Heart left ventricle (tissue), 13 donors: ENCODE results near the gene MRPS10.

Experiments
- POLR2A ChIP-seq, 2 donors: fragments of 450-650 bp; IDR thresholded peaks; one replicate each; pipeline ENCODE4 v1.6.1; 2017; ENCODE audit warnings: antibody characterized with exemption in 2 of 2, mild to moderate bottlenecking in 2 of 2, moderate library complexity in 2 of 2
- TF ChIP-seq, protein P1 (sequence below), 12 donors: fragments of 200-600 bp; sonication (generic) in 4 of 12; IDR thresholded peaks; one replicate each; pipeline versions ENCODE4 v1.5.0 to v1.8.0; 2018 to 2022; ENCODE audit warnings: antibody characterized with exemption in 12 of 12, mild to moderate bottlenecking in 5 of 12
- donor health status: ischemic (EF 13 %, LVEDD 7.1; RV severe dilation, severe dysfunction).
- donor health status: DM: no; HTN: yes; CAD: no.
- donor health status: DM: no; HTN: no; CAD: no.
- donor health status: ischemic (EF 25% LVEDD 6.9; RV normal size, moderate dysfunction).
- donor health status: ischemic (EF 25% LVEDD 5.7; RV mildly dilated, moderate dysfunction).
- donor health status: ischemic (EF 35%, LVEDD 5.7; RV mildly dilated, moderate dysfunction).
- donor health status: nonischemic (EF 11% LVEDD 7.7; RV severe dilation, severe dysfunction).
- donor health status: DM: yes; HTN: yes; CAD: no.
- donor health status: PGD.
- donor health status: ischemic (EF 29% LVEDD 5.4; RV normal size, mild dysfunction).
- donor health status: nonischemic (EF 23%, LVEDD 6.1; RV moderate dilation, normal function).

DNA sequence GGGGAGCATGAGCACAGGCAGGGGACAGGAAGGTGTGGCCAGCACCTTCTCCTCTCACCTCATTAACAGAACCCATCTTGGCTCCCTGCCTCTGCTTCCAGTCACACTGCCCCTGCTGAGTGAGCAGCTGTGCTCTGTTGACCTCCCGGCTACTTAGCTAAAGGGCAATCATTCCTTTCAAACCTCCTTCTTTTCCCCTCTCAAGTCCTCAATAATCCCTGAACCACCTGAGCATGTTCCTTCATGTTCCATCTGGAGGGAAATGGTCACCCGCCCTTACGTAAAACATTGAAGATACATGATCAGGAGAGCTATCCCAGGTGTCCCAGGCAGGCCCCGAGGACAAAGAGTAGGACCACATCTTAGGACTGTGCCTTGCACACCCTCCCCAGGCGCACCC is 21.7 kb upstream of the MRPS10 start:
- TF ChIP-seq, protein P1, sequence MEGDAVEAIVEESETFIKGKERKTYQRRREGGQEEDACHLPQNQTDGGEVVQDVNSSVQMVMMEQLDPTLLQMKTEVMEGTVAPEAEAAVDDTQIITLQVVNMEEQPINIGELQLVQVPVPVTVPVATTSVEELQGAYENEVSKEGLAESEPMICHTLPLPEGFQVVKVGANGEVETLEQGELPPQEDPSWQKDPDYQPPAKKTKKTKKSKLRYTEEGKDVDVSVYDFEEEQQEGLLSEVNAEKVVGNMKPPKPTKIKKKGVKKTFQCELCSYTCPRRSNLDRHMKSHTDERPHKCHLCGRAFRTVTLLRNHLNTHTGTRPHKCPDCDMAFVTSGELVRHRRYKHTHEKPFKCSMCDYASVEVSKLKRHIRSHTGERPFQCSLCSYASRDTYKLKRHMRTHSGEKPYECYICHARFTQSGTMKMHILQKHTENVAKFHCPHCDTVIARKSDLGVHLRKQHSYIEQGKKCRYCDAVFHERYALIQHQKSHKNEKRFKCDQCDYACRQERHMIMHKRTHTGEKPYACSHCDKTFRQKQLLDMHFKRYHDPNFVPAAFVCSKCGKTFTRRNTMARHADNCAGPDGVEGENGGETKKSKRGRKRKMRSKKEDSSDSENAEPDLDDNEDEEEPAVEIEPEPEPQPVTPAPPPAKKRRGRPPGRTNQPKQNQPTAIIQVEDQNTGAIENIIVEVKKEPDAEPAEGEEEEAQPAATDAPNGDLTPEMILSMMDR (IDR thresholded peaks at IDR 0.05): no peak
- no peak for TF ChIP-seq POLR2A (IDR thresholded peaks at IDR 0.05)
